SK-N-SH (cell line): Measurements from ENCODE around the gene SLC9A5.

ENCODE experiments used
- ELF1 ChIP-seq: IDR thresholded peaks from 2 replicates; pipeline ENCODE4 v1.4.0; 2012
- EZH2phosphoT487 ChIP-seq: fragments of 200-600 bp; sonication (generic); IDR thresholded peaks from 2 replicates; pipeline ENCODE4 v1.6.1; 2017; ENCODE audit warnings: low read depth, mixed run types, mild to moderate bottlenecking, antibody characterized with exemption, moderate library complexity, borderline replicate concordance
- MAX ChIP-seq: IDR thresholded peaks from 2 replicates; pipeline ENCODE4 v1.4.0; 2012; ENCODE audit warnings: low read depth
- MXI1 ChIP-seq: IDR thresholded peaks from 2 replicates; pipeline ENCODE4 v1.6.1; 2012; ENCODE audit warnings: mild to moderate bottlenecking, low read depth, low read length, improper control_type of control experiment
- NFIC ChIP-seq: IDR thresholded peaks from 2 replicates; pipeline ENCODE4 v1.4.0; 2012; ENCODE audit warnings: borderline replicate concordance
- NRF1 ChIP-seq: IDR thresholded peaks from 2 replicates; pipeline ENCODE4 v1.6.1; 2012; ENCODE audit warnings: low read depth, mild to moderate bottlenecking, low read length
- RAD21 ChIP-seq: IDR thresholded peaks from 2 replicates; pipeline ENCODE4 v1.6.1; 2012; ENCODE audit warnings: mild to moderate bottlenecking, low read length
- RCOR1 ChIP-seq: fragments of 150-350 bp; IDR thresholded peaks from 2 replicates; pipeline ENCODE4 v1.6.1; 2017; ENCODE audit warnings: antibody characterized with exemption, low read length
- SMC3 ChIP-seq: IDR thresholded peaks from 2 replicates; pipeline ENCODE4 v1.6.1; 2012; ENCODE audit warnings: low read depth, low read length, improper control_type of control experiment
- TAF1 ChIP-seq: IDR thresholded peaks from 2 replicates; pipeline ENCODE4 v1.6.1; 2012; ENCODE audit warnings: low read depth, mild to moderate bottlenecking, low read length, moderate library complexity, borderline replicate concordance
- TF ChIP-seq, protein P1 (sequence below): fragments of 200-600 bp; sonication (generic); IDR thresholded peaks from 2 replicates; pipeline ENCODE4 v1.6.1; 2017; ENCODE audit warnings: antibody characterized with exemption, mild to moderate bottlenecking, moderate library complexity

DNA sequence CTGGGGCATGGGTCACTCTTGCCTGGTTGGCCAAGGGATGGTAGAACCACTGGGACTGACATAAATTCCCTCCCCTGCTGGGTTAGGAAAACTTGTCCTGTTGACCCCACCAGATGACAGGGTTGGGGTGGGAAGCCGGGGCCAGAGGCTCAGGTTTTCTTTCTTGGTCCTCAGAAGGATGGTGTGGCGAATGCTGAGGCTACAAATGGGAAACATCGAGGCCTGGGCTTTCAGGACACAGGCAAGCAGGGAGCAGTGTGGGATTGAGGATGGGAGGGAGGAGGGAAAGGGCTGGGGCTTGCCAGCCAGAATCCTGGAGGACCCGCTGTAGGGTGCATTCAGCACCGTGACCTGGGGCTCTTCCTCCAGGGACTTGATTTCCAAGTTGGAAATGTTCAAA, 16.1 kb downstream of the SLC9A5 start:
- no peak for TF ChIP-seq EZH2phosphoT487
- TF ChIP-seq NFIC, result no peak
- TF ChIP-seq, protein P1, sequence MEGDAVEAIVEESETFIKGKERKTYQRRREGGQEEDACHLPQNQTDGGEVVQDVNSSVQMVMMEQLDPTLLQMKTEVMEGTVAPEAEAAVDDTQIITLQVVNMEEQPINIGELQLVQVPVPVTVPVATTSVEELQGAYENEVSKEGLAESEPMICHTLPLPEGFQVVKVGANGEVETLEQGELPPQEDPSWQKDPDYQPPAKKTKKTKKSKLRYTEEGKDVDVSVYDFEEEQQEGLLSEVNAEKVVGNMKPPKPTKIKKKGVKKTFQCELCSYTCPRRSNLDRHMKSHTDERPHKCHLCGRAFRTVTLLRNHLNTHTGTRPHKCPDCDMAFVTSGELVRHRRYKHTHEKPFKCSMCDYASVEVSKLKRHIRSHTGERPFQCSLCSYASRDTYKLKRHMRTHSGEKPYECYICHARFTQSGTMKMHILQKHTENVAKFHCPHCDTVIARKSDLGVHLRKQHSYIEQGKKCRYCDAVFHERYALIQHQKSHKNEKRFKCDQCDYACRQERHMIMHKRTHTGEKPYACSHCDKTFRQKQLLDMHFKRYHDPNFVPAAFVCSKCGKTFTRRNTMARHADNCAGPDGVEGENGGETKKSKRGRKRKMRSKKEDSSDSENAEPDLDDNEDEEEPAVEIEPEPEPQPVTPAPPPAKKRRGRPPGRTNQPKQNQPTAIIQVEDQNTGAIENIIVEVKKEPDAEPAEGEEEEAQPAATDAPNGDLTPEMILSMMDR, result no peak
- no peak for TF ChIP-seq SMC3
- TF ChIP-seq ELF1, result no peak
- TF ChIP-seq MAX, result no peak
- TF ChIP-seq RAD21, result no peak
- no peak for TF ChIP-seq RCOR1
- TF ChIP-seq NRF1, result no peak
- TF ChIP-seq MXI1, result no peak
- no peak for TF ChIP-seq TAF1
